Upper lobe of left lung (tissue), 6 donors: ENCODE measurements around the gene NDUFC1. TPM values are rescaled to one million over a fixed set of nuclear protein-coding genes. Genes with fewer than 3 reads are reported as not detected.

ENCODE experiments used
- ATAC-seq, 2 donors: fragments of 200-7000 bp; cut with Tn5 transposase; one replicate each; pipeline ENCODE4 v1.9.1; 2022; ENCODE audit warnings: mild to moderate bottlenecking in 2 of 2, moderate library complexity in 2 of 2; ENCODE audit not compliant: low FRiP score in 2 of 2
- DNase-seq, 2 donors: peaks; one replicate each; pipeline ENCODE4 v3.0.0-alpha.2; 2019 to 2020
- H3K27ac ChIP-seq, 4 donors: fragments of 200-600 bp; sonication (generic); one replicate each; pipeline ENCODE4 v1.5.1; 2016 to 2019
- H3K27me3 ChIP-seq, 4 donors: fragments of 200-600 bp; sonication (generic); one replicate each; pipeline ENCODE4 v1.5.1; 2017 to 2019
- H3K36me3 ChIP-seq, 4 donors: fragments of 200-600 bp; sonication (generic); one replicate each; pipeline ENCODE4 v1.5.1; 2016 to 2019
- H3K4me1 ChIP-seq, 4 donors: fragments of 200-600 bp; sonication (generic); one replicate each; pipeline ENCODE4 v1.5.1; 2018 to 2019
- H3K4me3 ChIP-seq, 4 donors: fragments of 200-600 bp; sonication (generic); one replicate each; pipeline ENCODE4 v1.5.1; 2017 to 2019; ENCODE audit warnings: mild to moderate bottlenecking in 2 of 4, moderate library complexity in 1 of 4
- H3K9me3 ChIP-seq, 4 donors: fragments of 200-600 bp; sonication (generic); one replicate each; pipeline ENCODE4 v1.5.1; 2018 to 2019
- EP300 ChIP-seq, 4 donors: sonication (generic); formaldehyde crosslinking; IDR thresholded peaks; one replicate each; pipeline ENCODE4 v1.5.1; 2017; ENCODE audit warnings: antibody characterized with exemption in 4 of 4, control low read depth in 2 of 4
- POLR2A ChIP-seq, 4 donors: fragments of 450-650 bp; IDR thresholded peaks; one replicate each; pipeline ENCODE4 v1.5.1; 2016 to 2017; ENCODE audit warnings: antibody characterized with exemption in 4 of 4, mild to moderate bottlenecking in 2 of 4
- POLR2AphosphoS5 ChIP-seq, 2 donors: sonication (generic); formaldehyde crosslinking; IDR thresholded peaks; one replicate each; pipeline ENCODE4 v1.5.1; 2017; ENCODE audit warnings: antibody characterized with exemption in 2 of 2
- WGBS, 2 donors: methylation state at CpG; one replicate each; pipeline ENCODE4 v1.1.5; 2017 to 2018; 5-methylcytosine and 5-hydroxymethylcytosine counted together
- total RNA-seq, 6 donors: library from RNA; depleted of rRNA in 4 of 6; stranded (reverse); fragments of >200 nt in 4 of 6; gene quantifications; one replicate each; pipeline versions ENCODE4 v1.1.0 to v1.2.1, GENCODE V29; 2016 to 2021
- TF ChIP-seq, protein P1 (sequence below), 6 experiments: fragments of 450-650 bp in 4 of 6; fragments of 200-600 bp in 2 of 6; sonication (generic) in 2 of 6; IDR thresholded peaks; one replicate each; pipeline ENCODE4 v1.5.1; 2016 to 2019; ENCODE audit warnings: antibody characterized with exemption in 6 of 6
- donor health status: DM: no; HTN: no; CAD: no; lungs with moderate emphysema.
- donor health status: DM: no; HTN: yes; CAD: no; lungs with severe emphysema.

The NDUFC1 gene
- total RNA-seq, 6 donors from 2014 or later: 17.9 to 49.2 (median 34.6) TPM

DNA sequence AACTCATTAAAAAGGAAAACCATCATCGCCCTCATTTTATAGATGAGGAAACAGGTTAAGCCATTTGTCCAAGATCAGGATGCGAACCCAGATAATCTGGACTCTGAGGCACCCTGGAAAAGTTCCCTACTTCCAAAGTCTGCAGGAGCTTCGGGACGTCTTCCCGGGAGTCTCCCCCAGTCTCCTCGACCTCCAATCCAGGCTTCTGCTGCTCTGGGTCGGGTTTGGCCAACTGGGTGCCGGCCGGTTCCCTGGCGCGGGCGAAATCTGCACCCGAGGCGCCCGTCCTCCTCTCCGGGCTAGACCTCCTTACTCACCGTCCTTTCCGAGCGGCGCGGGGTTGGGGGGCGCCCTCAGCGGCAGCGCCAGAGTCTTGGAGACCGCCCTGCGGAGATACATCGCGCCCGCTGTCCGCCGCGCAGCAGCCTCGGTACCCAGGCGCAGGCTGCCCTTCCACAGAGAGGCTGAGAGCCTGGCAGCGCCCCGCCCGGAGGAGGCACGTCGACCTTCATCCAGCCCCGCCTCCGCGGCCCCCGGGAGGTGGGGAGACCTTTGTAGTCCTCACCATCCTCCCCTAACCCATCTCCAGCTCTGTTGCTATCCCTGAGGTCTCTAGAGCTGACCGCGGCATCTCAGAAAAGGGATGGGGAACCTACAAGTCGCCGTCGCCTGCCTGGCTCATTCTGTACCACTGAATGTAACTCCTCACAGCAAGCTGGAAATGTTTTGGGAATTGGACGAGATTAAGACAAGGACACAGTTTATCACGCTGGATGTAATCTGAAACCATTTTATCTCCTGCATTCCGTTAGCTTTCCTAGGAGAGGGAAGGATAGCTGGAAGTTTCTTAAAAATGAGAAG lies 22.3 kb downstream of the NDUFC1 start, which contains the start of gene MGARP:
TSS of gene MGARP (minus strand) at position 466 of the 861 bp plus-strand sequence. CDS start at position 399, 67 bp downstream.
- peak in 1 of 2 donors; percentile 79 for ATAC-seq
- 17 to 34% methylated on average over 11 to 31 of the region's 51 CpGs for WGBS, 2 donors
- Histone ChIP-seq H3K4me3 (peak within 1 kb of the TSS in 3 of 4 donors; percentile 33 to 49 (median 47)), H3K27ac (no peak within 1 kb of the TSS), H3K4me1 (peaks cover 7 to 18% (median 13%) of the 10 kb centered on the region in 4 donors), H3K9me3 (peaks cover 0 to 6% (median 0%) of the 10 kb centered on the region in 4 donors), H3K36me3 (no peaks in the 10 kb centered on the region), H3K27me3 (peaks cover 0 to 22% (median 6%) of the 10 kb centered on the region in 4 donors)
- peak in 1 of 2 donors; percentile 87 for DNase-seq
- TF ChIP-seq POLR2AphosphoS5 (IDR thresholded peaks at IDR 0.05) (no peak), POLR2A (IDR thresholded peaks at IDR 0.05) (no peak), EP300 (IDR thresholded peaks at IDR 0.05) (no peak)
- TF ChIP-seq, protein P1, sequence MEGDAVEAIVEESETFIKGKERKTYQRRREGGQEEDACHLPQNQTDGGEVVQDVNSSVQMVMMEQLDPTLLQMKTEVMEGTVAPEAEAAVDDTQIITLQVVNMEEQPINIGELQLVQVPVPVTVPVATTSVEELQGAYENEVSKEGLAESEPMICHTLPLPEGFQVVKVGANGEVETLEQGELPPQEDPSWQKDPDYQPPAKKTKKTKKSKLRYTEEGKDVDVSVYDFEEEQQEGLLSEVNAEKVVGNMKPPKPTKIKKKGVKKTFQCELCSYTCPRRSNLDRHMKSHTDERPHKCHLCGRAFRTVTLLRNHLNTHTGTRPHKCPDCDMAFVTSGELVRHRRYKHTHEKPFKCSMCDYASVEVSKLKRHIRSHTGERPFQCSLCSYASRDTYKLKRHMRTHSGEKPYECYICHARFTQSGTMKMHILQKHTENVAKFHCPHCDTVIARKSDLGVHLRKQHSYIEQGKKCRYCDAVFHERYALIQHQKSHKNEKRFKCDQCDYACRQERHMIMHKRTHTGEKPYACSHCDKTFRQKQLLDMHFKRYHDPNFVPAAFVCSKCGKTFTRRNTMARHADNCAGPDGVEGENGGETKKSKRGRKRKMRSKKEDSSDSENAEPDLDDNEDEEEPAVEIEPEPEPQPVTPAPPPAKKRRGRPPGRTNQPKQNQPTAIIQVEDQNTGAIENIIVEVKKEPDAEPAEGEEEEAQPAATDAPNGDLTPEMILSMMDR (IDR thresholded peaks at IDR 0.05): no peak

DNA sequence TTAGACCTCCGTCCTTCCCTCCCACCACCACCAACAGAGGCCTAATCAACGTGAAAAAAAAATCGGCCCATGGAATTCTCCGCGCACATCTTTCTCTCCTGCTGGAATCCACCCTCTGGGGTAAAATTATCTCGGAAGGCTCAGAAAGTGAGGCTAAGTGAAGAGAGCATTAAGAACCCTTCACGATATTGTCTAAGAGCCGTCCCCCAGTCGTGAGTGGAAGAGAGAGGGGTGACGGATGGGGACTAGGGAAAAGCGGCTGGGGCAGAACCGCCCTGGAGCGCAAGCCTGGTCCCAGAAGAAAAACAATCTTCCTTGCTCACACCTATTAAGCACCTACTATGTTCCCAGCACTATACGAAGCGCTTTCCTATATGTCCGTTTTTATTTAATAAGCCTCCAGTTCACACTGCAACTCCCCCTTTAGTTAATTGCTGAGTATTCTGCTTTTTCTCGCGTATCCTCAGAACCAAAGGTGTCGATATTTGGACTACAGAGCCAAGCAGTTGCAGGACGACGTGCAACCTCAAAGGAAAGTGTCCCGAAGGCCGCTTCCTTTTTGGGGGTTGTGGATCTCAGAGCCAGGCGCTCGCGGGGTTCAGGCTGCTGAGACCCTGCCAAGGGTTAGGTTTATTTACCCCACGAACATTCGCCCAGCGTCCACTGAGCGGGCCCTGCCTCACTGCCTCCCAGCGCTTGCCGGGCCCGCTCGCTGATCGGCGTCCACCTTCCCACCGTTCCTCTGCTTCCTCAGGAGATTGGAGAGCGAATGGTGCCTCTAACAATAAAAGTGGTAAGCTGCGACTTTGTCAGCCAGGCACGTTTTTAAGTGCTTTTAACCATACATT lies 23.1 kb downstream of the NDUFC1 start:
- H3K36me3 ChIP-seq: no peaks in the 10 kb centered on the region
- DNase-seq (peak in 1 of 2 donors; percentile 62), ATAC-seq (peak; percentile 71)
- TF ChIP-seq POLR2A (IDR thresholded peaks at IDR 0.05): no peak
- TF ChIP-seq EP300 (IDR thresholded peaks at IDR 0.05): no peak
- H3K27me3 ChIP-seq: peaks cover 0 to 22% (median 6%) of the 10 kb centered on the region in 4 donors
- 17 to 19% methylated on average over 39 to 40 of the region's 40 CpGs for WGBS, 2 donors
- H3K4me3 ChIP-seq: peak overlapping the region in 3 of 4 donors; percentile 33 to 49 (median 47)
- H3K9me3 ChIP-seq: no peaks in the 10 kb centered on the region
- no peak overlapping the region for H3K27ac ChIP-seq
- peaks cover 7 to 18% (median 13%) of the 10 kb centered on the region in 4 donors for H3K4me1 ChIP-seq

DNA sequence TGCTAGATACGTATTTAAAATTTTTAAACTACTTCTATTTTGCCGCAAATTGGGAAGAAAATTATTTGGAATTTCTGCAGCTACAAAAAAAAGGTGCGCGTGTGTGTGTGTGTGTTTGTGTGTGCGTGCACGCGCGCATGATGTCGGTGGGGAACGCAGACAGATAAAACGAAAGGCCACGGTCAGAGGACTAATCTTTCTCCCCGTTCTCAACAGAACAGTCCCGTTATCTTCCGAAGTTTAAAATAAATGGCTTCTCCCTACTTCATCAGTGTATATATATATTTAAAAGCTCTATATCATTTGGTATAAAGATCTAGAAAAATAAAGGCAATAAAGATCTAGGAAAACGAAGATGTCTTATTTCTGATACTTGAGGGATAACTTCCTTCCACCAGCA lies 23.8 kb downstream of the NDUFC1 start:
- peaks cover 7 to 18% (median 13%) of the 10 kb centered on the region in 4 donors for H3K4me1 ChIP-seq
- H3K36me3 ChIP-seq: no peaks in the 10 kb centered on the region
- H3K27me3 ChIP-seq: peaks cover 0 to 22% (median 6%) of the 10 kb centered on the region in 4 donors
- 63 to 79% methylated on average over 16 of the region's 16 CpGs for WGBS, 2 donors
- ATAC-seq (no peak), DNase-seq (no peak)
- TF ChIP-seq POLR2A (IDR thresholded peaks at IDR 0.05) (no peak), EP300 (IDR thresholded peaks at IDR 0.05) (no peak), POLR2AphosphoS5 (IDR thresholded peaks at IDR 0.05) (no peak)
- TF ChIP-seq, protein P1 (IDR thresholded peaks at IDR 0.05): no peak
- no peak overlapping the region for H3K27ac ChIP-seq
- no peak overlapping the region for H3K4me3 ChIP-seq
- H3K9me3 ChIP-seq: no peaks in the 10 kb centered on the region

- DNase-seq: no peak
- no peaks in the 10 kb centered on the region for H3K36me3 ChIP-seq
- H3K9me3 ChIP-seq: no peaks in the 10 kb centered on the region
- no peak overlapping the region for H3K4me3 ChIP-seq
- H3K4me1 ChIP-seq: peaks cover 7 to 16% (median 13%) of the 10 kb centered on the region in 4 donors
- no peak for ATAC-seq
- 95 to 97% methylated on average over 4 of the region's 4 CpGs for WGBS, 2 donors
- peaks cover 0 to 22% (median 6%) of the 10 kb centered on the region in 4 donors for H3K27me3 ChIP-seq
- H3K27ac ChIP-seq: no peak overlapping the region
- no peak for TF ChIP-seq EP300 (IDR thresholded peaks at IDR 0.05)
- TF ChIP-seq, protein P1 (IDR thresholded peaks at IDR 0.05): no peak
- TF ChIP-seq POLR2A (IDR thresholded peaks at IDR 0.05): no peak
- TF ChIP-seq POLR2AphosphoS5 (IDR thresholded peaks at IDR 0.05): no peak
Observed at GRCh38 chr4:139275281-139275735, 27.0 kb downstream of the NDUFC1 start.
